GM21360 (cell line): ENCODE results near the gene PPHLN1.

Experiments used
- ATAC-seq: cut with Tn5 transposase; IDR thresholded peaks from one replicate; pipeline ENCODE4 v1.9.1; 2021; ENCODE audit warnings: mild to moderate bottlenecking, moderate library complexity; ENCODE audit not compliant: unreplicated experiment

Gene PPHLN1

GRCh38 chr12:42475106-42475505, 149.1 kb downstream of the PPHLN1 start:
- no peak for ATAC-seq

- ATAC-seq, result no peak
These were observed 152.0 kb downstream of the PPHLN1 start for GRCh38 chr12:42477941-42478340.

- ATAC-seq, result no peak
These were observed 155.4 kb downstream of the PPHLN1 start for GRCh38 chr12:42481368-42481767.

- no peak for ATAC-seq
These were observed 156.2 kb downstream of the PPHLN1 start for GRCh38 chr12:42482041-42482747.

GRCh38 chr12:42482748-42483520, 157.0 kb downstream of the PPHLN1 start:
- peak; percentile 73 for ATAC-seq

- peak; percentile 29 for ATAC-seq
These were observed 157.5 kb downstream of the PPHLN1 start for GRCh38 chr12:42483521-42483790.

- no peak for ATAC-seq
These were observed 159.0 kb downstream of the PPHLN1 start for GRCh38 chr12:42484996-42485395.

- ATAC-seq, result no peak
These were observed 159.9 kb downstream of the PPHLN1 start for GRCh38 chr12:42485823-42486222.

GRCh38 chr12:42486407-42486806, 160.4 kb downstream of the PPHLN1 start:
- ATAC-seq, result no peak

GRCh38 chr12:42490261-42490842, 164.4 kb downstream of the PPHLN1 start:
- no peak for ATAC-seq
